ENCODE measurements around the gene GPR152. TPM values are rescaled to one million over a fixed set of nuclear protein-coding genes. Genes with fewer than 3 reads are reported as not detected.
"Not testable (repeated sequence)": the region's sequence is repeated elsewhere in the genome, so short reads cannot be mapped to it uniquely, and the experiment has no call there.

Gene GPR152
- total RNA-seq, 1 donor from 2014 or later, result not detected

DNA sequence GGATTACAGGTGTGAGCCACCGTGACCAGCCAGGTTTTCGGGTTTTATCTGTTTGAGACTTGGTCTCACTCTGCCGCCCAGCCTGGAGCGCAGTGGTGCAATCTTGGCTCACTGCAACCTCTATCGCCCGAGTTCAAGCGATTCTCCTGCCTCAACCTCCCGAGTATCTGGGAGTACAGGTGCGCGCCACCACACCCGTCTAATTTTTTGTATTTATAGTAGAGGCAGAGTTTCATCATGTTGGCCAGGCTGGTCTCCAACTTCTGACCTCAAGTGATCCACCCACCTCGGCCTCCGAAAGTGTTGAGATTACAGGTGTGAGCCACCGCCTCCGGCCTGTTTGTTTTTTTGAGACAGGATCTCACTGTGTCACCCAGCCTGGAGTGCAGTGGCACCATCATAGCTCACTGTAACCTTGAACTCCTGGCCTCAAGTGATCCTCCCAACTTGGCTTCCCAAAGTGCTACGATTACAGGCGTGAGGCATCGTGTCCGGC lies 25.1 kb downstream of the GPR152 start:
- peak overlapping the region; percentile 97 to 99 (median 98) for H3K9ac ChIP-seq (ENCODE audit: low read depth in 1 of 3, low read length in 3 of 3)
- H3K27ac ChIP-seq (ENCODE audit: low read depth, low read length), result peak overlapping the region; percentile 90
- H3K4me3 ChIP-seq (ENCODE audit: low read length in 3 of 3), result peak overlapping the region; percentile 93 to 94 (median 94)
- not testable (repeated sequence) for H3K9me3 ChIP-seq (ENCODE audit: control insufficient read depth in 3 of 3, low read length in 3 of 3); H3K27me3 ChIP-seq (ENCODE audit: control insufficient read depth in 3 of 3, insufficient read depth in 3 of 3, low read length in 3 of 3)
- H3K36me3 ChIP-seq (ENCODE audit: control insufficient read depth in 3 of 3, insufficient read depth in 3 of 3, low read length in 3 of 3), result peaks cover 18 to 42% (median 33%) of the 10 kb centered on the region in 3 donors
- H3K4me1 ChIP-seq (ENCODE audit: control insufficient read depth in 3 of 3, insufficient read depth in 3 of 3, low read length in 3 of 3), result peaks cover 15 to 31% (median 16%) of the 10 kb centered on the region in 3 donors

DNA sequence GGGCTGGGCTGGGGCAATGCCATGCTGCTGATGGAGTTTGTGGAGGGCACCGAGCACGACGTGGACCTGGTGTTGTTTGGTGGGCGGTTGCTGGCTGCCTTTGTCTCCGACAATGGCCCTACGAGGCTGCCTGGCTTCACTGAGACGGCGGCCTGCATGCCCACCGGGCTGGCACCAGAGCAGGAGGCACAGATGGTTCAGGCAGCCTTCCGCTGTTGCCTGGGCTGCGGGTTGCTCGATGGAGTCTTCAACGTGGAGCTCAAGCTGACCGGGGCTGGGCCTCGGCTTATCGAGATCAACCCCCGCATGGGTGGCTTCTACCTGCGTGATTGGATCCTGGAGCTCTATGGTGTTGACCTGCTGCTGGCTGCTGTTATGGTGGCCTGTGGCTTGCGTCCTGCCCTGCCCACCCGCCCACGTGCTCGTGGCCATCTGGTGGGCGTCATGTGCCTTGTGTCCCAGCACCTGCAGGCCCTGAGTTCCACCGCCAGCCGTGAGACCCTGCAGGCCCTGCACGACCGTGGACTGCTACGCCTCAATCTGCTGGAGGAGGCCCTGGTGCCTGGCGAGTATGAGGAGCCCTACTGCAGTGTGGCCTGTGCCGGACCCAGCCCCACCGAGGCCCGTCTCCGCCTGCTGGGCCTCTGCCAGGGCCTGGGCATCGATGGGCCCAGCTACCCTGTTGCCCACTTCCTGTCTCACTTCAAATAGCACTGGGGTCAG lies 28.5 kb downstream of the GPR152 start:
- peak overlapping the region in 1 of 3 donors; percentile 6 for H3K9ac ChIP-seq (ENCODE audit: low read depth in 1 of 3, low read length in 3 of 3)
- no peaks in the 10 kb centered on the region for H3K27me3 ChIP-seq (ENCODE audit: control insufficient read depth in 3 of 3, insufficient read depth in 3 of 3, low read length in 3 of 3)
- H3K4me1 ChIP-seq (ENCODE audit: control insufficient read depth in 3 of 3, insufficient read depth in 3 of 3, low read length in 3 of 3), result peaks cover 25 to 28% (median 26%) of the 10 kb centered on the region in 3 donors
- no peak overlapping the region for H3K4me3 ChIP-seq (ENCODE audit: low read length in 3 of 3)
- H3K9me3 ChIP-seq (ENCODE audit: control insufficient read depth in 3 of 3, low read length in 3 of 3), result no peaks in the 10 kb centered on the region
- H3K27ac ChIP-seq (ENCODE audit: low read depth, low read length), result no peak overlapping the region
- H3K36me3 ChIP-seq (ENCODE audit: control insufficient read depth in 3 of 3, insufficient read depth in 3 of 3, low read length in 3 of 3), result peaks cover 0 to 16% (median 14%) of the 10 kb centered on the region in 3 donors

DNA sequence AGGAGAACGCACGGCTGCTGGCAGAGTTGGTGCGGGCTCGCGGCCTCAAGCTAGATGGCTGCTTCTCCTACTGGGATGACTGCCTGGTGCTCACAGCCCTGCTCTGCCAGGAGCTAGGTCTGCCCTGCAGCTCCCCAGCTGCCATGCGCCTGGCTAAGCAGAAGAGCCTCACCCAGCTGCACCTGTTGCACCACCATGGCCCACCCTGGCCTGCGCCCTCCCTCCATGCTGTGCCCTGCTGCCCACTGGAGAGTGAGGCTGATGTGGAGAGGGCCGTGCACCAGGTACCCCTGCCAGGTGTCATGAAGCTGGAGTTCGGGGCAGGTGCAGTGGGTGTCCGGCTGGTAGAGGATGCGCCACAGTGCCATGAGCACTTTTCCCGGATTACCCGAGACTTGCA lies 29.1 kb downstream of the GPR152 start:
- Histone ChIP-seq H3K9me3 (ENCODE audit: control insufficient read depth in 3 of 3, low read length in 3 of 3) (no peaks in the 10 kb centered on the region), H3K4me3 (ENCODE audit: low read length in 3 of 3) (no peak overlapping the region), H3K27me3 (ENCODE audit: control insufficient read depth in 3 of 3, insufficient read depth in 3 of 3, low read length in 3 of 3) (no peaks in the 10 kb centered on the region), H3K9ac (ENCODE audit: low read depth in 1 of 3, low read length in 3 of 3) (no peak overlapping the region), H3K4me1 (ENCODE audit: control insufficient read depth in 3 of 3, insufficient read depth in 3 of 3, low read length in 3 of 3) (peaks cover 27 to 28% (median 27%) of the 10 kb centered on the region in 3 donors), H3K27ac (ENCODE audit: low read depth, low read length) (no peak overlapping the region), H3K36me3 (ENCODE audit: control insufficient read depth in 3 of 3, insufficient read depth in 3 of 3, low read length in 3 of 3) (peaks cover 0 to 15% (median 14%) of the 10 kb centered on the region in 3 donors)

DNA sequence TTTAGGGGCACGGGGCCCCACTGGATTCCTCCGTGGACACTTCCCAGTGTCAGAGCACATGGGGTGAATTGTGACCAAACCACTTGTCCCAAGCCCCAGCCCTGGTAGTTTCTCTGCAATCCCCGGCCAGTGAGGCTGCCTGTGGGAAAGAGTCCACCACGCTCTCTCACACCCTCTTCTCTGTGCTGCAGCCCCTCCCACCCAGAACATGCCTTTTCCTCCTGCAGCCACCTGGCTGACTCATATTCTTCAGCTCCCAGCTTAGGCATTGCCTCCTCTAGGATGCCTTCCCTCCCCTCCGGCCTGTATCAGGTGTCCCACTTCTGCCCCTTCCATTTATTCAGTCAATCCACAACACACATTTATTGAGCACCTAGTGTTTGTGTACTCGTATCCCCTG lies 29.6 kb downstream of the GPR152 start:
- H3K27ac ChIP-seq (ENCODE audit: low read depth, low read length), result no peak overlapping the region
- no peaks in the 10 kb centered on the region for H3K27me3 ChIP-seq (ENCODE audit: control insufficient read depth in 3 of 3, insufficient read depth in 3 of 3, low read length in 3 of 3)
- no peaks in the 10 kb centered on the region for H3K9me3 ChIP-seq (ENCODE audit: control insufficient read depth in 3 of 3, low read length in 3 of 3)
- H3K9ac ChIP-seq (ENCODE audit: low read depth in 1 of 3, low read length in 3 of 3), result peak overlapping the region in 1 of 3 donors; percentile 14
- H3K36me3 ChIP-seq (ENCODE audit: control insufficient read depth in 3 of 3, insufficient read depth in 3 of 3, low read length in 3 of 3), result peaks cover 0 to 14% (median 14%) of the 10 kb centered on the region in 3 donors
- H3K4me3 ChIP-seq (ENCODE audit: low read length in 3 of 3), result no peak overlapping the region
- H3K4me1 ChIP-seq (ENCODE audit: control insufficient read depth in 3 of 3, insufficient read depth in 3 of 3, low read length in 3 of 3), result peaks cover 31 to 33% (median 32%) of the 10 kb centered on the region in 3 donors

DNA sequence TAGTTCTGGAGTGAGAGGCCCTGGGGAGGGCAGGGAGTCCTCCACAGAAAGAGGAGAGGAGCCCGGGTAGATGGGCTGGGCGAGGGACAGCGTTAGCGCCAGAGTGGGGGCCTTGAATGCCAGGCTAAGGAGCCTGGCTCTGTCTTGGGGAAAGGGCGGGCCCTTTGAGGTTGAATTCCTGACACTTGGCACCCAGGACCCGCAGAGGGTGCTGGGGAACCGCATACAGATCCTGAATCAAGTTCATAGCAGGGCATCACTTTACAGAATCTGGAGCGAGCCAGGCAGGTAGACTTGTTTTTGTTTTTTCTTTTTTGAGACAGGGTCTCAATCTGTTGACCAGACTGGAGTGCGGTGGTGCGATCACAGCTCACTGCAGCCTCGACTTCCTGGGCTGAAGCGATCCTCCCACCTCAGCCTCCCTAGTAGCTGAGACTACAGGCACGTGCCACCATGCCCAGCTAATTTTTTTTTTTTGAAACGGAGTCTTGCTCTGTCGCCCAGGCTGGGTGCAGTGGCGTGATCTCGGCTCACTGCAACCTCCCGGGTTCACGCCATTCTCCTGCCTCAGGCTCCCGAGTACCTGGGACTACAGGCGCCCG lies 31.0 kb downstream of the GPR152 start:
- Histone ChIP-seq H3K27me3 (ENCODE audit: control insufficient read depth in 3 of 3, insufficient read depth in 3 of 3, low read length in 3 of 3) (no peaks in the 10 kb centered on the region), H3K27ac (ENCODE audit: low read depth, low read length) (no peak overlapping the region), H3K36me3 (ENCODE audit: control insufficient read depth in 3 of 3, insufficient read depth in 3 of 3, low read length in 3 of 3) (peaks cover 0 to 14% (median 14%) of the 10 kb centered on the region in 3 donors), H3K4me3 (ENCODE audit: low read length in 3 of 3) (peak overlapping the region in 2 of 3 donors; percentile 29 to 54), H3K9me3 (ENCODE audit: control insufficient read depth in 3 of 3, low read length in 3 of 3) (no peaks in the 10 kb centered on the region), H3K4me1 (ENCODE audit: control insufficient read depth in 3 of 3, insufficient read depth in 3 of 3, low read length in 3 of 3) (peaks cover 41 to 46% (median 42%) of the 10 kb centered on the region in 3 donors), H3K9ac (ENCODE audit: low read depth in 1 of 3, low read length in 3 of 3) (no peak overlapping the region)

DNA sequence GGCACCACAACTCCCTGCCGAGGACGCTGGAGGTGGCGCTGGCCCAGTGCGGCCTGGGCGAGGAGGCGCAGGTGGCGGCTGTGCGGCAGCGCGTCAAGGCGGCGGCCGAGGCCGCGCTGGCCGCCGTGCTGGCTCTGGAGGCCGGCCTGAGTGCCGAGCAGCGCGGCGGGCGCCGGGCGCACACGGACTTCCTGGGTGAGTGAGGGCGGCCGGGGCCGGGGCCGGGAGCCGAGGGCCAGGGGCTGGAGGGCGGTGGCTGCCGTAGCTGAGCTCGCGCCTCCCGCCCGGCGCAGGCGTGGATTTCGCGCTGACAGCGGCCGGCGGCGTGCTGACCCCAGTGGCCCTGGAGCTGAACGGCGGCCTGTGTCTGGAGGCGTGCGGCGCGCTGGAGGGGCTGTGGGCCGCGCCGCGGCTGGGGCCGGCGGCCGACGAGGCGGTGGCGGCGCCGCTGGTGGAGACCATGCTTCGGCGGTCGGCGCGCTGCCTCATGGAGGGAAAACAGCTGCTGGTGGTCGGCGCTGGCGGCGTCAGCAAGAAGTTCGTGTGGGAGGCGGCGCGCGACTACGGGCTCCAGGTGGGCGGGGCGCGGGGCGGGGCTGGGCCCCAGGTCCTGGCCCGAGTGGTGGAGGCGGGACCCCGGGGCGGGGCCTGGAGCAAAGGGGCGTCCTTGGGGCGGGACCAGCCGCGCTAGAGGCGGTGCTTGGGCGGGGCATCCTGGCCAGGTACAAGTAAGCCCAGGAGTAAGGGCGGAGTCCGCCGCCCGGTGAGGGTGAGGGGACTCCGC lies 31.7 kb downstream of the GPR152 start:
- Histone ChIP-seq H3K9me3 (ENCODE audit: control insufficient read depth in 3 of 3, low read length in 3 of 3) (no peaks in the 10 kb centered on the region), H3K4me1 (ENCODE audit: control insufficient read depth in 3 of 3, insufficient read depth in 3 of 3, low read length in 3 of 3) (peaks cover 48 to 53% (median 49%) of the 10 kb centered on the region in 3 donors), H3K4me3 (ENCODE audit: low read length in 3 of 3) (peak overlapping the region; percentile 59 to 81 (median 76)), H3K9ac (ENCODE audit: low read depth in 1 of 3, low read length in 3 of 3) (peak overlapping the region; percentile 73 to 94 (median 75)), H3K36me3 (ENCODE audit: control insufficient read depth in 3 of 3, insufficient read depth in 3 of 3, low read length in 3 of 3) (peaks cover 0 to 14% (median 14%) of the 10 kb centered on the region in 3 donors), H3K27ac (ENCODE audit: low read depth, low read length) (peak overlapping the region; percentile 91), H3K27me3 (ENCODE audit: control insufficient read depth in 3 of 3, insufficient read depth in 3 of 3, low read length in 3 of 3) (no peaks in the 10 kb centered on the region)

DNA sequence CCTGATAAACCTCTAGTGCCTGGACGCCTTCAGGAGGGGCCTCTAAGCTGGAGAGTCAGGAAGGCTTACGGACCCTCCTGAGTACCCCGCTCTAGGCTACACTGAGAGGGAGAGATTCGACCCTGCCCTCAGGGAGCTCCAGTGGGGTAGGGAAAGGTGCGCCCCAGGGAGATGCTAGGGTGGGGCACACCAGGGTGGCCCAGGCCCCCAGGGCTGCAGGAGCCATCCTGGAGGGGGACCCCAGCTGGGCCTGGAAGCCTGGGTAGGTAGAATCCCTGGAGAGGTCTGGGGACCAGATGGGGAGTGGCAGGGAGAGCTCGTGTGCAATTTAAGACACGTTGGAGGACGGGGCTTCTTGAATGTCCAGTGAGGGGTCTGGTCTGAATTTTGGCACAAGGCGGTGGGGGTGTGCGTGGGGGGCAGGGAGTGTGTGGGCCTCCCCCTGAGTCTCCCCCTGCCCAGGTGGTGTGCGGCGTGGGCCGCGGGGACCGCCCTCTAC lies 32.3 kb downstream of the GPR152 start:
- Histone ChIP-seq H3K9me3 (ENCODE audit: control insufficient read depth in 3 of 3, low read length in 3 of 3) (no peaks in the 10 kb centered on the region), H3K4me3 (ENCODE audit: low read length in 3 of 3) (peak overlapping the region; percentile 59 to 81 (median 76)), H3K27ac (ENCODE audit: low read depth, low read length) (peak overlapping the region; percentile 91), H3K27me3 (ENCODE audit: control insufficient read depth in 3 of 3, insufficient read depth in 3 of 3, low read length in 3 of 3) (peaks cover 0 to under 1% (median 0%) of the 10 kb centered on the region in 3 donors), H3K36me3 (ENCODE audit: control insufficient read depth in 3 of 3, insufficient read depth in 3 of 3, low read length in 3 of 3) (peaks cover 0 to 13% (median 12%) of the 10 kb centered on the region in 3 donors), H3K4me1 (ENCODE audit: control insufficient read depth in 3 of 3, insufficient read depth in 3 of 3, low read length in 3 of 3) (peaks cover 48 to 55% (median 50%) of the 10 kb centered on the region in 3 donors), H3K9ac (ENCODE audit: low read depth in 1 of 3, low read length in 3 of 3) (peak overlapping the region; percentile 73 to 94 (median 75))

DNA sequence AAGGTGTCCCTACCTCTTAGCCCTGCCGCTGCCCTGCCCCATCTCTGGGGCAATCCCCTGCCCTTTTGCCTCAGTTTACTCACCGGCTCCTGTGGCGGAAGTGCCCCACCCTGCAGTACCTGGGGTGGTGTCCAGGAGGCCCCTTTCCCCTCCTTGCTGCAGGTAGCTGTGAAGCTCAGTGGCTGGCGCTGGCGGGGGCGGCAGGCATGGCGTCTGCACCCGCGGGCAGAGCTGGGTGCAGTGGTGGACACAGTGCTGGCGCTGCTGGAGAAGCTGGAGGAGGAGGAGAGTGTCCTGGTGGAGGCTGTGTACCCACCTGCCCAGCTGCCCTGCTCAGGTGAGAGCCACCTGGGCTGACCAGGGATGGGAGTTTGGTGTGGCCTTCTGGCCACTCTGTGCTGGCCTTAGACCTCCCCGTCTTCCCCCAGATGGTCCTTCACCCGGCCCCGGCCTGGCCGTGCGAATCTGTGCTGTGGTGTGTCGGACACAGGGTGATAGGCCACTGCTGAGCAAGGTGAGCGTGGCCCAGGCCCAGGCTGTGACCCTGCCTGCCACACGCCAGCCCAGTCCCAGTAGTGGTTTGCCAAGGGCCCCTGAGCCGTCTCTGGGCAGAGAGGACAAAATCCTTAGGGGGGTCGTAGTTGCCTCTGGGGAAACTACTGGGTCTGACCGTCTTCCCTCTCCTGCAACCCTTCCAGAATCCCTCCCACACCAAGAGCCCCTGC lies 33.0 kb downstream of the GPR152 start:
- Histone ChIP-seq H3K36me3 (ENCODE audit: control insufficient read depth in 3 of 3, insufficient read depth in 3 of 3, low read length in 3 of 3) (peaks cover 0 to 10% (median 10%) of the 10 kb centered on the region in 3 donors), H3K9me3 (ENCODE audit: control insufficient read depth in 3 of 3, low read length in 3 of 3) (no peaks in the 10 kb centered on the region), H3K9ac (ENCODE audit: low read depth in 1 of 3, low read length in 3 of 3) (peak overlapping the region; percentile 73 to 94 (median 75)), H3K27me3 (ENCODE audit: control insufficient read depth in 3 of 3, insufficient read depth in 3 of 3, low read length in 3 of 3) (peaks cover 0 to 5% (median 0%) of the 10 kb centered on the region in 3 donors), H3K27ac (ENCODE audit: low read depth, low read length) (peak overlapping the region; percentile 91), H3K4me3 (ENCODE audit: low read length in 3 of 3) (peak overlapping the region; percentile 59 to 81 (median 76)), H3K4me1 (ENCODE audit: control insufficient read depth in 3 of 3, insufficient read depth in 3 of 3, low read length in 3 of 3) (peaks cover 52 to 59% (median 54%) of the 10 kb centered on the region in 3 donors)
